Activated CD4-positive, alpha-beta T cell treated with anti-CD3 and anti-CD28 coated beads, Interleukin-2, amount 50 U/mL, for 16 hours (primary cell): ENCODE measurements around the gene IFI44.

Experiments
- DNase-seq: peaks from one replicate; pipeline ENCODE4 v3.0.0-alpha.2; 2020

The IFI44 gene, protein sequence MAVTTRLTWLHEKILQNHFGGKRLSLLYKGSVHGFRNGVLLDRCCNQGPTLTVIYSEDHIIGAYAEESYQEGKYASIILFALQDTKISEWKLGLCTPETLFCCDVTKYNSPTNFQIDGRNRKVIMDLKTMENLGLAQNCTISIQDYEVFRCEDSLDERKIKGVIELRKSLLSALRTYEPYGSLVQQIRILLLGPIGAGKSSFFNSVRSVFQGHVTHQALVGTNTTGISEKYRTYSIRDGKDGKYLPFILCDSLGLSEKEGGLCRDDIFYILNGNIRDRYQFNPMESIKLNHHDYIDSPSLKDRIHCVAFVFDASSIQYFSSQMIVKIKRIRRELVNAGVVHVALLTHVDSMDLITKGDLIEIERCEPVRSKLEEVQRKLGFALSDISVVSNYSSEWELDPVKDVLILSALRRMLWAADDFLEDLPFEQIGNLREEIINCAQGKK

DNA sequence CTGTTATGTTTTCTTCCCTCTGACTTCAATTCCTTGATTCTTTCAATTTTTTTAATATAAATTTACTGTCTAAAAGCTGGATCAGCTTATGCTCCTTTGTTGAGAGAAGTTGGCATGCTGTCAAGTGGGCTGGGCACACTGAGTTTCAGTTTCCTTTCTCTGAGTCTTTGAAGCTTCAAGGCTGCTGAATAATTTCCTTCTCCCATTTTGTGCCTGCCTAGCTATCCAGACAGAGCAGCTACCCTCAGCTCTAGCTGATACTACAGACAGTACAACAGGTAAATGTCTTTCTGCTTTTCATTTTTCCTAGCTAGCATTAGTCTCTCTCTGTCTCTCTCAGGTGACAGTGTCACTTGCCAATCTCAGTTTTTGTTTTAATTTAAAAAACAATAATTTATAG lies at the start of gene IFI44:
Gene IFI44 (plus strand): TSS at position 204 of the 400 bp plus-strand sequence. CDS start 365 bp downstream, outside the sequence.
- DNase-seq: peak; percentile 74

DNA sequence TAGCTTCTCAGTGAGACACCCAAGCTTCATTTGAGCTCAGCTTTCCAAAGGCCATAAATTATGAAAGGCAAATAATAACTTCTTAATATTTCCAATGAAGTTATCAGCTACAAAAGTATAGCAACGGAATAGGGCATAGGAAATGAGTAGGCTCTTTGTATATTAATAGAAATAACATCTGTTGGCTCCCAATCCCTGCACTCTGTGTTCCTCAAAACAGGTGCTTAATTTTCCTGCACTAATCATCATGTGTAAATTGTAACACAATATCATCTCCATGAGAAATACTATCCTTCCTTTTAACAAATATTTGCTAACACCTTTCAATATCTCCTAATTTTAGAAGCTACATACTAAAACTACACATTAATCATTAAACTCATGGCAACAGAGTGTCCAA lies 48.6 kb upstream of the IFI44 start:
- DNase-seq: no peak

DNA sequence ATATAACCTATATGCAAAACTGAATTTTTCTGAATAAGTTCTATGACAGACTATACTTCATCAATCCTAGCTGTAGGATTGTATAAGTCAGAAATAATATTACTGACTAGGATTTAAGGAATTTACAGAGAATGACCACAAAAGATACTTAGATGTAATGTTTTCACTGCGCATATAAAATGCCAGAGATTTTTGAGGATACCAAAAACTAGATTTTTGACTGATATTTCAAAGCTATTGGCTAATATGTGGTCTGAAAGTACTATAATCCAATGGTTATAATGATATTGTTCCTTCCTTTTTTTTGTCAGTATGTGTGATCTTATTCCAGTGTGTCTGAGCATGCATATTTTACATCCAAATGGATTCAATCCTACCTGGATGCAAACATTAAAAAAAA lies 46.4 kb upstream of the IFI44 start:
- DNase-seq: no peak

DNA sequence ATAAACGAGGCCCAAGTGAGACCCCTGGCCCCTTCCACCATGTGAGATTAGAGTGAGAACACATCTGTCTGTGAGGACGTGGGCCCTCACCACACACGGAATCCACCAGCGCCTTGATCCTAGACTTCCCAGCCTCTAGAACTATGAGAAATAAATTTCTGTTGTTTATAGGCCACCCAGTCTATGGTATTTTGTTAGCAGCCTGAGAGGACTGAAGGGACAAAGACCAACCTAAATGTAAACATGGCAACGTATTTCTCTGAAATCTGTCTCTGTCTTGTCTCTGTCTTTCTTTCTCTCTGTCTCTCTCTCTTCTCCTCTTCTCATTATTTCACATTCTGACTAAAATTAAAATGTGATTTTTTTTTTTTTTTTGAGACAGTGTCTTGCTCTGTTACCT lies 45.0 kb upstream of the IFI44 start:
- DNase-seq: no peak

DNA sequence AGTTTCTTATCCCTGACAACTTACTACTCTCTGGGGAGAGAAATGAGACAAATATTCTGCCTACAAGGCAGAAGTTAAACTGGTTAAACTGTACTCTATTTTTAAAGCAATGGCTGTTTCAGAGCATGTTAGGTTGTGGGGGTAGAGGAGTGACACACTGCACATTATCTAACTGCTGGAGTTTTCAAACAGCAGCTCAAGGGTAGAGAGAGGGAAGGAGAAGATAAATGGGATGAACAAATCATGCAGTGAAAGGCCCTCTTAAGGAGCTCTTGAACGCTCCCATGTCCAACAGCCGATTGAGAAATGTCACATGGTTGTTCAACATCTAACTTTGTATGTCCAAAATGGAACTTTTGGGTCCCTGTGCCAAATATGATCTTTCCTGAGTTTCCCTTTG lies 43.4 kb upstream of the IFI44 start:
- no peak for DNase-seq

DNA sequence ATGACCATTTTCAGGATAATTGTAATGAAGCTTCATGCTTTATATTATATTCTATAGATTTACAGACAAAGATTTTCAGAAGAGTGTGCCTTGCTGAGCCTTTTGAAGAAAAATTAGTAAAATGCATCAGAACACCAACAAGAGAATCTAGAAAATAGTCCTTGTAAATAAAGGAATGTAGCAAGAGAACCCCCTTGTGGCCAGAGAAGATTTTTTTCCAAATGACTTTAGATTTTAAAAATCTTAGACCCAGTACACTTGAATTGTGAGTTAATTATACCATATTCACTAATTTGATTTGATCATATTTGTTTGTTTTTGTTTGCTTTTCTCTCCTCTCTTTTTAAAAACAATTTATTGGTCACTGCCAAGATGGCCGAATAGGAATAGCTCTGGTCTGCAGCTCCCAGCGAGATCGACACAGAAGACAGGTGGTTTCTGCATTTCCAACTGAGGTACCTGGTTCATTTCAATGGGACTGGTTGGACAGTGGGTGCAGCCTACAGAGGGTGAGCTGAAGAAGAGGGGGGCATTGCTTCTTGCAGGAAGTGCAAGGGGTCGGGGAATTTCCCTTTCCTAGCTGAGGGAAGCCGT lies 42.2 kb upstream of the IFI44 start:
- no peak for DNase-seq

DNA sequence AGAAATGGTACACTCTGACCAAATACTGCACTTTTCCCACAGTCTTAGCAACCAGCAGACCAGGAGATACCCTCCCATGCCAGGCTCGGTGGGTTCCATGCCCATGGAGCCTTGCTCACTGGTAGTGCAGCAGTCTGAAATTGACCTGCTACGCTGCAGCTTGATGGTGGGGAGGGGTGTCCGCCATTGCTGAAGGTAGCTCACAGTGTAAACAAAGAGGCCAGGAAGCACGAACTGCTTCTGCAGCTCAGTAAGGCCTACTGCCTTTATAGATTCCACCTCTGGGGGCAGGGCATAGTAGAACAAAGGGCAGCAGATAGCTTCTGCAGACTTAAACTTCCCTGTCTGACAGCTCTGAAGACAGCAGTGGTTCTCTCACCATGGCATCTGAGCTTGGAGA lies 41.7 kb upstream of the IFI44 start:
- no peak for DNase-seq

DNA sequence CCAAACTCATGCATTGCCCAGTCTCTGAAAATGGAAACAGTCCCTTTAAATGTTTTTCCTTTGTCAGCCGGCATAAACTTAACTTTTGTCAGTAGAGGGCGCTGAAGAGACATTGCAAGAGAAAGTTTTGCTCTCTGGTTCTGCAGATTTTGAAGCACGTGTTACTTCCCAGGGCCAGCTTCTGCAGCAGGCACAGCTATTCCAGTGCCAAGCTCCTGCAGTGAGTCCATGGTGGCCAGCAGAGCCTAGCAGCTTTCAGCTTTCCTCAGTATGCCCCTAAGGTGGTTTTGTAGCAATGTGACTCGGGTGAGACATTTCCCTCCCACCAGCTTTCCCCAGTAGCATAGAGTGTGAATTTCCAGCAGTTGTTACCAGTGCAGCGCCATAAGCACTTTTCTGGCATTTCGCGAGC lies 32.0 kb upstream of the IFI44 start:
- DNase-seq: peak; percentile 78

DNA sequence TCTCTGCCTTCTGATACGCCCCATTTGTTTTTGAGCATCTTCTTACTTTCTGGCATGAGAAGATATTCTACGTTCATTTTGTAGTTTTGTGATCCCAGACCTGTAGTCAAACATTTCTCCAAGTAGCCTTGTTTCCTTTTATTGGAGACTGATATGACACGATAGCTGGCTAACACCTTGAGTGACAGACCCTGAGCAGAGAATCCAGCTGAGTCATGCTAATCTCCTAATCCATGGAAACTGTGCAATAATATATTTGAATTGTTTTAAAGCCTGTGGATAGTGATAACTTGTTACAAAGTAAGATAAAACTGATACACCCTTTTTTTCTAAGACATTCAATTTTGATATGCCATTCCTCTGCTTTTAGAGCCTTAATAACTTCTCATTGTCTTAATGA lies 30.6 kb upstream of the IFI44 start:
- no peak for DNase-seq

DNA sequence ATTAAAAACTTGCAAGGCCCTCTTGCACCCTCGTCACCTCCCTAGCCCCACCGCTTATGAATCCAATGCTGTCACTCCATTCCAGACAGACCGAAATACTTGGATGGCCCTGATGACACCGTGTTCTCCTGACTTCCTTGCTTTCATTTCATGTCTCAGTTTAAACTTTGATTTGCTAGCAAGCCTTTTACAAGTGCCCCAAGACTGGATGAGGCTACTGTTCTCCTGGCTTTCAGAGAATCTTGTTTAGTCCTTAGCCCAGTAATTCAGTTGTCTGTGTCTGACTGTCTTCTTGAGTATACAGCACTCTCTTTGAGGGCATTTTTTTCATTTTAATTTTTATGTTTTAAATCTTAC lies 30.2 kb upstream of the IFI44 start:
- no peak for DNase-seq

DNA sequence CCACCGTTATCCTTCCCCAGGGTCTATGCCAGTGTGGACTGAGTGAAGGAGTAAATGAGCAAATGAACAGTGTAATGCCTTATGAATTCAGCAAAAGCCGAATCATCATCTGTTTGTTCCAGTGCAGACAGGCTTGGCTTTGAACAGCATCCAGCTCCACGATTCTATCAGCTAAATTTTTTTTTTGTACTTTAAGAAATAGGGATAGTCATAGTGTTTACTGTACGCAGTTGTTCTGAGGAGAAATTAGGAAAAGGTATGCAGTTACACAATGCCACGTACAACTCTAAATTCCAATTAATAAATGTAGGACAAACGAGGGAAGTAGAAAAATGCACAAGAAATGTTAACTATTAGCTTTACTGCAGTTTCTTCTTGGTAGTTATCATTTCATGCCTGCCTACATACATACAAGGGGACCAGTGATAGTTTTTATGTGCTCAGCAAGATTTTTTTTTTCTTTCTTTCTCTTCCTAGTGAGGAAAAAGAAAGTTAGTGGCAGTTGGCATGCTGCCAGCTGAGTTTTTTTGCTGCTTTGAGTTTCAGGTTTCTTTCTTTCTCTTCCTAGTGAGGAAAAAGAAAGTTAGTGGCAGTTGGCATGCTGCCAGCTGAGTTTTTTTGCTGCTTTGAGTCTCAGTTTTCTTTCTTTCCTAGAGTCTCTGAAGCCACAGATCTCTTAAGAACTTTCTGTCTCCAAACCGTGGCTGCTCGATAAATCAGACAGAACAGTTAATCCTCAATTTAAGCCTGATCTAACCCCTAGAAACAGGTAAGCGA lies 29.6 kb upstream of the IFI44 start, which contains the start of gene IFI44L:
Gene IFI44L (plus strand): TSS at position 646 of the 777 bp plus-strand sequence. CDS start 7,468 bp downstream, outside the sequence.
- DNase-seq: peak; percentile 51

DNA sequence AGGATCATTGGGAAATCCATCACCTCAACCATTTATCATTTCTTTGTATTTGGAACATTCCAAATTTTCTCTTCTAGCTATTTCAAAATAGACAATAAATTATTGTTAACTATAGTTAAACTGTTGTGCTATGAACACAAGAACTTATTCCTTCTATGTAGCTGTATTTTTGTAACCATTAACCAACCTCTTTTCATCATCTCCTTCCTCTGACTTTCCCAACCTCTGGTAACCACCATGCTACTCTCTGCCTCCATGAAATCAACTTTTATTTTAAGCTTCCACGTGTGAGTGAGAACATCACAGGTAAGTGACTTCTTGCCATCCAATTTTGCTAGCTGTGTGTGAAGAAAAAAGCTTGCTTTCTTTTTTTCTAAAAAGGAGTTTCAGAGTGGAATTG lies 29.0 kb upstream of the IFI44 start:
- no peak for DNase-seq

DNA sequence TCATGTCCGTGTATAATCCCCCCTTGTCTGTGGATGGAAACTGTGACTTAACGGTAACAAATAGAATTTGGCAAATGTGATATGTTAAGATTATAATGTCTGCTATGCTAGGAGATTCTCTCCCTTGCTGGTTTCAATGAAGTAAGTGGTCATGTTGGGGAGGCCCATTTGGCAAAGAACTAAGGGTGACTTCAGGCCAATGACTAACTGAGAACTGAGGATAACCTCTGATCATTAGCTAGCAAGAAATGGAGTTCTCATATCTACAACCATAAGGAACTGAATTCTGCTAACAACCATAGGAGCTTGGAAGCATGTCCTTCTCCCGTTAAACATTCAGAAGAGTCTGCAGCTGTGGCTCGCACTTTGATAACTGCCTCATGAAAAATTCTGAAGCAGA lies 27.1 kb upstream of the IFI44 start:
- no peak for DNase-seq

DNA sequence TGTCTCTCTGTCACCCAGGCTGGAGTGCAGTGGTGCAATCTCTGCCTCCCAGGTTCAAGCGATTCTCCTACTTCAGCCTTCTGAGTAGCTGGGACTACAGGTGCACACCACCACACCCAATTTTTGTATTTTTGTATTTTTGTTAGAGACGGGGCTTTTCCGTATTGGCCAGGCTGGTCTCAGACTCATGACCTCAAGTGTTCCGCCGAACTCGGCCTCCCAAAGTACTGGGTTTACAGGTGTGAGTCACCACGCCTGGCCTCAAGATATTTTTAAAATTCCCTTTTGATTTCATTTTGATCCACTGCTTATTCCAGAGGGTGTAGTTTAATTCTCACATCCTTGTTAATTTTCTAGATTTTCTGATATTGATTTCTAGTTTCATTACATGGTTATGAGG lies 25.6 kb upstream of the IFI44 start:
- no peak for DNase-seq

DNA sequence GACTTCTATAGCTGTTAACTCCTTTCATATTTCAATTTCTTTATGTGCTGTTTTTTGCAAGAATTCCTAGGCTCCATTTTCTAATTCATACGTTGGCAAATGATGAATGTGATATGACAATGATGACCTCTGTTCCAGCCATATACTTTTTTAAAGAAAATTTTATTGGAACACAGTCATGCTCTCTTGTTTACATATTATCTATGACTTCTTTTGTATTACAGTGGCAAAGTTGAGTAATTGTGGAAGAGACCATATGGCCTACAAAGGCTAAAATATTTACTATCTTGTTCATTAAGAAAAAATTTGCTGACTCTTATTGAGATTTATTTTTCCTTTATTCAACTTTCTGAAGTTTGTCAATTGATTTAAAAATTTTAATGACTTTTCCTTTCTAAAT lies 22.3 kb upstream of the IFI44 start:
- DNase-seq: no peak

DNA sequence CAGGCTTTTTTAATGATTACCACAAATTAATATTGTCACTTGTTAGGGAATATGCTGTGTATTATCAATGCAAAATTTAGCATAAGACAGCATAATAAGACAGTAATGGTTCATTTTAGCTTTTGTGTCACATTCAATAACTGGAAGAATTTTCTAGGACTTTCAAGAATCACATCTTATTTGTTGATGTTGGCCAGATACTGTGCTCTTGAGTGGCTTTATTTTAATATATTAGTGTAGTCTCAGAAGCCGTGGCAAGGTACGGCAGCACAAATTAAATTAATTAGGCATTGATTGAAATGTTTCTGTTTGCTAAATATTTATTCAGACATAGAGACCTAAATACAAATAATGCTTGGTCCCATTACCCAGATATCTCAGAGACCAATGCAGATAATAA lies 19.0 kb upstream of the IFI44 start:
- DNase-seq: no peak

DNA sequence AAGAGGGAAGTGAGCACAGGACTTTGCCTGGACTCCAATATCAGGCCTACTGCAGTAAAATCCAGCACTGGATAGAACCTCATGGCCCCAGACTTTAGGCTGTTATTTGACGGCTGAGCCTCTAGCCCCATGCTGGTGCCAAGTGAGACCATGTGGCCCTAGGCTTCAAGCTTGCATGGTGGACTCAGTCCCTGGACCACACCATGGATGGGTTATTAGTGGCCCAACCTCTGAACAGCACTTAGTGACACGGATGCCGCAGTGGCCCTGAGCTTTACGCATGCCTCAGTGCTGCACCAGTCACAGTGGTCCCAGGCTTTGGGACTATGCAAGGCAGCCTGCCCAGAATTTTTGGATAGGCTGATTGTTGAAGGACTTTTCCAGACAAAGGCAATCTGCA lies 16.4 kb upstream of the IFI44 start:
- no peak for DNase-seq

DNA sequence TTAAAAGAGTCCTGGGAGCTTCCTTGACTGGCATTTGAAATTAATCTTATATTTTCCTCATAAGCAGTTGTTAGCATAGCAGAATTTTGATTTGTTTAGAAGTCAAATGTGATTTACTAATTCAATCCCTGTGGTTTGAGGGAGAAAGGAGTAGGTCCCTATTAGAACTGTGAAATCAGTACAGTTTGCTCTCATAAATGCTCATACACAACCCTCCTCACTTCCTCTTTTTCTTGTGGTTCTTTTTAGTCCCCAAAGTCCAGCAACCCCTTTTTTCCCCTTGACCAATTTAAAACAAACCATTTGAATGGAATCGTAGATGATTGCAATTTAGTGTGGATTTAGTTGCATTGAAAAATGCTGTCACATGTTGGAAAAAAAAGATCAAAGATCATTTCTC lies 9.2 kb upstream of the IFI44 start:
- DNase-seq: no peak

DNA sequence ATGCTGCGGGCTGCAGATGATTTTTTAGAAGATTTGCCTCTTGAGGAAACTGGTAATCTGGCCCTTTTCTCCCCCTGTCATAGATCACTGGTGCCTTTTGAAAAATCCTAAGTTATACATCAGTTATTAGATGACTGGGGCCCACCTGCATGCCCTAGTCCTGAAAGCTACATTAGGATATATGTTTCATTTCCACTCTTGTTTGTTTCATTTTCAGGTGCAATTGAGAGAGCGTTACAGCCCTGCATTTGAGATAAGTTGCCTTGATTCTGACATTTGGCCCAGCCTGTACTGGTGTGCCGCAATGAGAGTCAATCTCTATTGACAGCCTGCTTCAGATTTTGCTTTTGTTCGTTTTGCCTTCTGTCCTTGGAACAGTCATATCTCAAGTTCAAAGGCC lies 8.1 kb upstream of the IFI44 start:
- no peak for DNase-seq

DNA sequence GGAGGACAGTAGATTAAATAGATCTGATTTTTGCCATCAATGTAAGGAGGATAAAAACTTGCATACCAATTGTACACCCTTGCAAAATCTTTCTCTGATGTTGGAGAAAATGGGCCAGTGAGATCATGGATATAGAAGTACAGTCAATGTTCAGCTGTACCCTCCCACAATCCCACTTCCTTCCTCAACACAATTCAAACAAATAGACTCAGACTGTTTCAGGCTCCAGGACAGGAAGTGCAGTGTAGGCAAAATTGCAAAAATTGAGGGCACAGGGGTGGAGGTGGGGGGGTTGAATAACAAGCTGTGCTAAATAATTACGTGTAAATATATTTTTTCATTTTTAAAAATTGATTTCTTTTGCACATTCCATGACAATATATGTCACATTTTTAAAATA lies 3.9 kb upstream of the IFI44 start:
- DNase-seq: no peak

DNA sequence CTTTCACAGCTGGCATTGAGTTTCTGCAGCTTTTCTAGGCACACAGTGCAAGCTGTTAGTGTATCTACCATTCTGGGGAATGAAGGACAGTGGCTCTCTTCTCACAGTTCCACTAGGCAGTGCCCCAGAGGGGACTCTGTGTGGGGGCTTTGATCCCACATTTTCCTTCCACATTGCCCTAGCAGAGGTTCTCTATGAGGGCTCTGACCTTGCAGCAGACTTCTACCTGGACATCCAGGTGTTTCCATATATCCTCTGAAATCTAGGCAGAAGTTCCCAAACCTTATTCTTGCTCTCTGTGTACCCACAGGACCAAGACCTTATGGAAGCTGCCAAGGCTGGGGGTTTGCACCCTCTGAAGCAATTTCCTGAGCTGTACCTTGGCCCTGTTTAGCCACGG lies 2.4 kb upstream of the IFI44 start:
- DNase-seq: no peak

DNA sequence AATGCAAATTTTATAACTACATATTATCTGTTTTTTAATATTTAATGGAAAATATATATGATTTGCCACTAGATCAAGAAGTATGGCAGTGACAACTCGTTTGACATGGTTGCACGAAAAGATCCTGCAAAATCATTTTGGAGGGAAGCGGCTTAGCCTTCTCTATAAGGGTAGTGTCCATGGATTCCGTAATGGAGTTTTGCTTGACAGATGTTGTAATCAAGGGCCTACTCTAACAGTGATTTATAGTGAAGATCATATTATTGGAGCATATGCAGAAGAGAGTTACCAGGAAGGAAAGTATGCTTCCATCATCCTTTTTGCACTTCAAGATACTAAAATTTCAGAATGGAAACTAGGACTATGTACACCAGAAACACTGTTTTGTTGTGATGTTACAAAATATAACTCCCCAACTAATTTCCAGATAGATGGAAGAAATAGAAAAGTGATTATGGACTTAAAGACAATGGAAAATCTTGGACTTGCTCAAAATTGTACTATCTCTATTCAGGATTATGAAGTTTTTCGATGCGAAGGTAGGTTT lies 556 bp downstream of the IFI44 start:
- no peak for DNase-seq

DNA sequence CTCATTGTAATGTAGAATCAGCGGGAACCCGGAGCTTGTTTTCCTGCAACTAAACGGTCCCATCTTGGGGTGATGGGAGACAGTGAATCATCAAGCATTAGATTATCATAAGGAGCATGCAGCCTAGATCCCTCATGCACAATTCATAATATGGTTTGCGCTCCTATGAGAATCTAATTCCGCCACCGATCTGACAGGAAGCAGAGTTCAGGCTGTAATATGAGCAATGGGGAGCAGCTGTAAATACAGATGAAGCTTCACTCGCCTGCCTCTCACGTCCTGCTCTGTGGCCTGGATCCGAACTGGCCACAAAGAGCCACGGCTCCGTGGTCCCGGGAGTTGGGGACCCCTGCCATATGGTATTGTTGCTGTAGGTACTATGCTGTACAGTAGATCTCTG lies 1.6 kb downstream of the IFI44 start:
- peak; percentile 22 for DNase-seq
